K562 (cell line): Measurements from ENCODE around the gene SESN2. TPM values are rescaled to one million over a fixed set of nuclear protein-coding genes. Genes with fewer than 3 reads are reported as not detected.

Source experiments
- BRD9 ChIP-seq: fragments of 450-650 bp; IDR thresholded peaks from 2 replicates; pipeline ENCODE4 v1.6.1; 2018; ENCODE audit warnings: low read depth; ENCODE audit not compliant: partially characterized antibody
- HDAC1 ChIP-seq, 2 experiments: fragments of 450-650 bp; IDR thresholded peaks; 2 replicates each; pipeline ENCODE4 v1.6.1; 2016 to 2017; ENCODE audit warnings: inconsistent platforms in 1 of 2, mild to moderate bottlenecking in 1 of 2, moderate library complexity in 1 of 2
- HMBOX1 ChIP-seq: sonication (generic); IDR thresholded peaks from 2 replicates; pipeline ENCODE4 v1.6.1; 2016
- KLF13 ChIP-seq: fragments of 450-650 bp; IDR thresholded peaks from 2 replicates; pipeline ENCODE4 v1.6.1; 2016; ENCODE audit warnings: missing genetic modification characterization, low read depth, mild to moderate bottlenecking, missing compliant biosample characterization, moderate library complexity, borderline replicate concordance
- MTA3 ChIP-seq: fragments of 450-650 bp; formaldehyde crosslinking; IDR thresholded peaks from 2 replicates; pipeline ENCODE4 v1.6.1; 2017; ENCODE audit warnings: mild to moderate bottlenecking, borderline replicate concordance
- TGIF2 ChIP-seq: sonication (generic); formaldehyde crosslinking; IDR thresholded peaks from 2 replicates; pipeline ENCODE4 v1.8.1; 2022; ENCODE audit warnings: mild to moderate bottlenecking, missing genetic modification reagents, moderate library complexity
- ZBED1 ChIP-seq: IDR thresholded peaks from 2 replicates; pipeline ENCODE4 v1.6.1; 2014
- ZBTB5 ChIP-seq: fragments of 450-650 bp; IDR thresholded peaks from 2 replicates; pipeline ENCODE4 v1.6.1; 2017; ENCODE audit warnings: antibody characterized with exemption
- ZEB2 ChIP-seq: fragments of 450-650 bp; IDR thresholded peaks from 2 replicates; pipeline ENCODE4 v1.6.1; 2016
- ZKSCAN3 ChIP-seq: fragments of 250-450 bp; sonication (Bioruptor Pico); IDR thresholded peaks from 2 replicates; pipeline ENCODE4 v1.4.0; 2020
- ZMIZ1 ChIP-seq, 2 experiments: fragments of 150-350 bp in 1 of 2; IDR thresholded peaks; 2 replicates each; pipeline ENCODE4 v1.6.1; 2012 to 2016; ENCODE audit warnings: low read depth in 2 of 2, low read length in 2 of 2, mild to moderate bottlenecking in 1 of 2, moderate library complexity in 1 of 2
- ZNF197 ChIP-seq: fragments of 200-800 bp; sonication (Bioruptor generic); IDR thresholded peaks from 2 replicates; pipeline ENCODE4 v1.6.1; 2016; ENCODE audit warnings: low read depth, missing genetic modification characterization, missing compliant biosample characterization
- ZNF785 ChIP-seq: fragments of 250-450 bp; sonication (Bioruptor Pico); IDR thresholded peaks from 2 replicates; pipeline ENCODE4 v1.4.0; 2020; ENCODE audit warnings: mild to moderate bottlenecking
- ZSCAN32 ChIP-seq: fragments of 450-650 bp; formaldehyde crosslinking; IDR thresholded peaks from 2 replicates; pipeline ENCODE4 v1.4.0; 2020; ENCODE audit warnings: mild to moderate bottlenecking, moderate library complexity
- polyA plus RNA-seq, 8 experiments: library from polyadenylated mRNA; depleted of rRNA in 4 of 8; stranded (reverse) in 5 of 8; unstranded in 3 of 8; fragments of >200 nt; fragmentation: Nextera tagmentation in 2 of 8; fragmentation: Illumina TruSeq in 1 of 8; extraction: Ambion mirVana in 2 of 8; extraction: Trizol in 1 of 8; gene quantifications; 2 replicates each; pipeline versions ENCODE4 v1.2.1 to v1.2.3, GENCODE V29; 2011 to 2014; ENCODE audit warnings: inconsistent platforms in 1 of 8, missing spikeins in 1 of 8
- total RNA-seq, 7 experiments: library from RNA; depleted of rRNA in 6 of 7; stranded (reverse); fragments of >200 nt in 6 of 7; fragmentation: Illumina TruSeq in 2 of 7; extraction: Trizol in 2 of 7; gene quantifications; 2 replicates each; pipeline versions ENCODE4 v1.2.1 to v1.2.3, GENCODE V29; 2011 to 2021; ENCODE audit warnings: low replicate concordance in 1 of 7
- TF ChIP-seq, protein P1 (sequence below): sonication (generic); formaldehyde crosslinking; IDR thresholded peaks from 2 replicates; pipeline ENCODE4 v1.8.1; 2022; ENCODE audit warnings: missing genetic modification reagents
- TF ChIP-seq, protein P2 (sequence below): fragments of 450-650 bp; IDR thresholded peaks from 2 replicates; pipeline ENCODE4 v1.6.1; 2016
- TF ChIP-seq, protein P3 (sequence below): fragments of 450-650 bp; conservative IDR thresholded peaks from 2 replicates; pipeline ENCODE4 v1.6.1; 2016; ENCODE audit warnings: missing genetic modification characterization, low read depth, mild to moderate bottlenecking, control low read depth, missing compliant biosample characterization

SESN2 gene
- total and polyA plus RNA-seq, 9 of the 15 experiments (the other 6 are each of a cell fraction or from before 2014, with no cell fraction given) = 3.7 to 71.3 (median 16.8) TPM

- TF ChIP-seq, protein P1, sequence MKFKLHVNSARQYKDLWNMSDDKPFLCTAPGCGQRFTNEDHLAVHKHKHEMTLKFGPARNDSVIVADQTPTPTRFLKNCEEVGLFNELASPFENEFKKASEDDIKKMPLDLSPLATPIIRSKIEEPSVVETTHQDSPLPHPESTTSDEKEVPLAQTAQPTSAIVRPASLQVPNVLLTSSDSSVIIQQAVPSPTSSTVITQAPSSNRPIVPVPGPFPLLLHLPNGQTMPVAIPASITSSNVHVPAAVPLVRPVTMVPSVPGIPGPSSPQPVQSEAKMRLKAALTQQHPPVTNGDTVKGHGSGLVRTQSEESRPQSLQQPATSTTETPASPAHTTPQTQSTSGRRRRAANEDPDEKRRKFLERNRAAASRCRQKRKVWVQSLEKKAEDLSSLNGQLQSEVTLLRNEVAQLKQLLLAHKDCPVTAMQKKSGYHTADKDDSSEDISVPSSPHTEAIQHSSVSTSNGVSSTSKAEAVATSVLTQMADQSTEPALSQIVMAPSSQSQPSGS (CRISPR knock-in tag) = no peak
- no peak for TF ChIP-seq ZNF197
- TF ChIP-seq TGIF2 (CRISPR knock-in tag) = no peak
- TF ChIP-seq KLF13 (tag) = no peak
- no peak for TF ChIP-seq ZBTB5
- TF ChIP-seq BRD9 = no peak
- peak; percentile 93 for TF ChIP-seq HMBOX1
- no peak for TF ChIP-seq ZMIZ1 (IDR thresholded peaks at IDR 0.05; ENCODE audit: low read depth in 2 of 2, low read length in 2 of 2)
- peak in 1 of 2 experiments; percentile 34; a peak in 1 of 4 replicates for TF ChIP-seq HDAC1 (IDR thresholded peaks at IDR 0.05)
- no peak for TF ChIP-seq ZKSCAN3
- no peak for TF ChIP-seq ZBED1
- no peak for TF ChIP-seq MTA3
- TF ChIP-seq ZSCAN32 (CRISPR knock-in tag) = no peak
- TF ChIP-seq, protein P2, sequence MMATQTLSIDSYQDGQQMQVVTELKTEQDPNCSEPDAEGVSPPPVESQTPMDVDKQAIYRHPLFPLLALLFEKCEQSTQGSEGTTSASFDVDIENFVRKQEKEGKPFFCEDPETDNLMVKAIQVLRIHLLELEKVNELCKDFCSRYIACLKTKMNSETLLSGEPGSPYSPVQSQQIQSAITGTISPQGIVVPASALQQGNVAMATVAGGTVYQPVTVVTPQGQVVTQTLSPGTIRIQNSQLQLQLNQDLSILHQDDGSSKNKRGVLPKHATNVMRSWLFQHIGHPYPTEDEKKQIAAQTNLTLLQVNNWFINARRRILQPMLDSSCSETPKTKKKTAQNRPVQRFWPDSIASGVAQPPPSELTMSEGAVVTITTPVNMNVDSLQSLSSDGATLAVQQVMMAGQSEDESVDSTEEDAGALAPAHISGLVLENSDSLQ = peak; percentile 79
- TF ChIP-seq, protein P3, sequence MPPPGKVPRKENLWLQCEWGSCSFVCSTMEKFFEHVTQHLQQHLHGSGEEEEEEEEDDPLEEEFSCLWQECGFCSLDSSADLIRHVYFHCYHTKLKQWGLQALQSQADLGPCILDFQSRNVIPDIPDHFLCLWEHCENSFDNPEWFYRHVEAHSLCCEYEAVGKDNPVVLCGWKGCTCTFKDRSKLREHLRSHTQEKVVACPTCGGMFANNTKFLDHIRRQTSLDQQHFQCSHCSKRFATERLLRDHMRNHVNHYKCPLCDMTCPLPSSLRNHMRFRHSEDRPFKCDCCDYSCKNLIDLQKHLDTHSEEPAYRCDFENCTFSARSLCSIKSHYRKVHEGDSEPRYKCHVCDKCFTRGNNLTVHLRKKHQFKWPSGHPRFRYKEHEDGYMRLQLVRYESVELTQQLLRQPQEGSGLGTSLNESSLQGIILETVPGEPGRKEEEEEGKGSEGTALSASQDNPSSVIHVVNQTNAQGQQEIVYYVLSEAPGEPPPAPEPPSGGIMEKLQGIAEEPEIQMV (tag) = no peak
- TF ChIP-seq ZNF785 (CRISPR knock-in tag) = no peak
- TF ChIP-seq ZEB2 = no peak
Measured at GRCh38 chr1:28323720-28324119, 64.4 kb downstream of the SESN2 start (continued).
